ENCODE data around the gene FAS. TPM values are rescaled to one million over a fixed set of nuclear protein-coding genes. Genes with fewer than 3 reads are reported as not detected.
A peak's percentile ranks its signal among the peaks of the same experiment; 100 is the strongest.

The FAS gene
- total RNA-seq, 2 experiments from 2014 or later = 7.7 to 19.2 TPM

- no peaks in the 10 kb centered on the region for H3K36me3 ChIP-seq (ENCODE audit: insufficient read depth, low read length)
- H3K9me2 ChIP-seq (ENCODE audit: insufficient read depth, low read length) = no peaks in the 10 kb centered on the region
- H2AFZ ChIP-seq (ENCODE audit: low read length) = no peak overlapping the region; the same call in 1 of the 2 replicates
- intact Hi-C loops (cut with micrococcal nuclease; ENCODE audit: unreplicated experiment) = loop anchor here (1.0 to 5.0 kb wide), 2 partner anchors 183 to 193 kb away; no protein-coding TSS in a partner anchor
- H3K9me3 ChIP-seq (ENCODE audit: low read length) = no peaks in the 10 kb centered on the region
- H4K20me1 ChIP-seq (ENCODE audit: insufficient read depth, low read length) = no peaks in the 10 kb centered on the region
- no peaks in the 10 kb centered on the region for H3K4me1 ChIP-seq (ENCODE audit: insufficient read depth, low read length, poor library complexity, severe bottlenecking)
- no peak overlapping the region for H3K27ac ChIP-seq (ENCODE audit: low read depth, low read length, poor library complexity, severe bottlenecking)
- DNase-seq (ENCODE audit: low spot score) = no peak
- BruUV-seq (replicated peaks) = no TSS peak
- ChIA-PET CTCF (ENCODE audit: unreplicated experiment) (no interaction called here), POLR2A (interaction anchor here (0.7 kb wide), 1 partner anchor 393 kb away, joined by 3 read pairs; no protein-coding TSS in a partner anchor)
- TF ChIP-seq EZH2phosphoT487 (IDR thresholded peaks at IDR 0.05; ENCODE audit: borderline replicate concordance, low read depth, low read length) (no peak), CTCF (conservative IDR thresholded peaks at IDR 0.05; ENCODE audit: low read length) (no peak)
- no peaks in the 10 kb centered on the region for H3K79me2 ChIP-seq (ENCODE audit: insufficient read depth, low read depth, low read length)
- no peak overlapping the region for H3K4me2 ChIP-seq (ENCODE audit: low read length)
- H3K4me3 ChIP-seq (ENCODE audit: low read depth, low read length, poor library complexity, severe bottlenecking) = no peak overlapping the region
Observed at GRCh38 chr10:89030791-89031190, 40.2 kb downstream of the FAS start.

GRCh38 chr10:89032141-89032891 lies 41.7 kb downstream of the FAS start:
- H3K36me3 ChIP-seq (ENCODE audit: insufficient read depth, low read length) = no peaks in the 10 kb centered on the region
- H3K27ac ChIP-seq (ENCODE audit: low read depth, low read length, poor library complexity, severe bottlenecking) = no peak overlapping the region
- DNase-seq (ENCODE audit: low spot score) = no peak
- no TSS peak for BruUV-seq (replicated peaks)
- H2AFZ ChIP-seq (ENCODE audit: low read length) = peak overlapping the region; percentile 27; the same call in 1 of the 2 replicates
- H3K4me3 ChIP-seq (ENCODE audit: low read depth, low read length, poor library complexity, severe bottlenecking) = no peak overlapping the region
- no peak overlapping the region for H3K4me2 ChIP-seq (ENCODE audit: low read length)
- no peaks in the 10 kb centered on the region for H3K9me3 ChIP-seq (ENCODE audit: low read length)
- ChIA-PET CTCF (ENCODE audit: unreplicated experiment) (no interaction called here), POLR2A (interaction anchor here (0.7 kb wide), 1 partner anchor 111 kb away, joined by 3 read pairs; no protein-coding TSS in a partner anchor)
- no peaks in the 10 kb centered on the region for H3K9me2 ChIP-seq (ENCODE audit: insufficient read depth, low read length)
- intact Hi-C loops (cut with micrococcal nuclease; ENCODE audit: unreplicated experiment) = loop anchor here (5.0 kb wide), 1 partner anchor 195 kb away; no protein-coding TSS in a partner anchor
- no peaks in the 10 kb centered on the region for H3K4me1 ChIP-seq (ENCODE audit: insufficient read depth, low read length, poor library complexity, severe bottlenecking)
- no peaks in the 10 kb centered on the region for H4K20me1 ChIP-seq (ENCODE audit: insufficient read depth, low read length)
- TF ChIP-seq EZH2phosphoT487 (IDR thresholded peaks at IDR 0.05; ENCODE audit: borderline replicate concordance, low read depth, low read length) (no peak), CTCF (conservative IDR thresholded peaks at IDR 0.05; ENCODE audit: low read length) (no peak)
- no peaks in the 10 kb centered on the region for H3K79me2 ChIP-seq (ENCODE audit: insufficient read depth, low read depth, low read length)

GRCh38 chr10:89035461-89035860 lies 44.9 kb downstream of the FAS start:
- POLR2A ChIA-PET = no interaction called here
- H3K4me3 ChIP-seq (ENCODE audit: low read depth, low read length, poor library complexity, severe bottlenecking) = no peak overlapping the region
- CTCF ChIA-PET (ENCODE audit: unreplicated experiment) = no interaction called here
- no TSS peak for BruUV-seq (replicated peaks)
- H3K36me3 ChIP-seq (ENCODE audit: insufficient read depth, low read length) = no peaks in the 10 kb centered on the region
- H4K20me1 ChIP-seq (ENCODE audit: insufficient read depth, low read length) = no peaks in the 10 kb centered on the region
- TF ChIP-seq EZH2phosphoT487 (IDR thresholded peaks at IDR 0.05; ENCODE audit: borderline replicate concordance, low read depth, low read length) = no peak
- no peak for TF ChIP-seq CTCF (conservative IDR thresholded peaks at IDR 0.05; ENCODE audit: low read length)
- intact Hi-C loops (cut with micrococcal nuclease; ENCODE audit: unreplicated experiment) = no loop called here
- no peak for DNase-seq (ENCODE audit: low spot score)
- H2AFZ ChIP-seq (ENCODE audit: low read length) = no peak overlapping the region
- no peaks in the 10 kb centered on the region for H3K79me2 ChIP-seq (ENCODE audit: insufficient read depth, low read depth, low read length)
- no peak overlapping the region for H3K4me2 ChIP-seq (ENCODE audit: low read length)
- no peaks in the 10 kb centered on the region for H3K4me1 ChIP-seq (ENCODE audit: insufficient read depth, low read length, poor library complexity, severe bottlenecking)
- no peaks in the 10 kb centered on the region for H3K9me3 ChIP-seq (ENCODE audit: low read length)
- no peaks in the 10 kb centered on the region for H3K9me2 ChIP-seq (ENCODE audit: insufficient read depth, low read length)
- H3K27ac ChIP-seq (ENCODE audit: low read depth, low read length, poor library complexity, severe bottlenecking) = no peak overlapping the region
